Endodermal cell (in vitro differentiated cells): Measurements from ENCODE around the gene RNF225. TPM values are rescaled to one million over a fixed set of nuclear protein-coding genes. Genes with fewer than 3 reads are reported as not detected.
A peak's percentile ranks its signal among the peaks of the same experiment; 100 is the strongest.

Source experiments
- DNase-seq: peaks from one replicate; pipeline ENCODE4 v3.0.0-alpha.2; 2017
- H3K27ac ChIP-seq: 2 replicates; pipeline ENCODE4 v1.5.1; 2013; ENCODE audit warnings: mild to moderate bottlenecking, low read depth, low read length, moderate library complexity
- H3K27me3 ChIP-seq: 2 replicates; pipeline ENCODE4 v1.6.1; 2013; ENCODE audit warnings: mild to moderate bottlenecking, low read length, moderate library complexity; ENCODE audit not compliant: insufficient read depth, control insufficient read depth, poor library complexity, severe bottlenecking
- H3K36me3 ChIP-seq: 2 replicates; pipeline ENCODE4 v1.7.0; 2013; ENCODE audit warnings: mild to moderate bottlenecking, low read length, moderate library complexity; ENCODE audit not compliant: control insufficient read depth, insufficient read depth
- H3K4me1 ChIP-seq: one replicate; pipeline ENCODE4 v1.7.0; 2013; ENCODE audit warnings: low read length; ENCODE audit not compliant: control insufficient read depth, insufficient read depth
- H3K4me3 ChIP-seq: 2 replicates; pipeline ENCODE4 v1.5.1; 2013; ENCODE audit warnings: mild to moderate bottlenecking, low read length, moderate library complexity
- H3K9ac ChIP-seq: 2 replicates; pipeline ENCODE4 v1.6.1; 2013; ENCODE audit warnings: mild to moderate bottlenecking, low read length, moderate library complexity; ENCODE audit not compliant: poor library complexity, severe bottlenecking; ENCODE audit errors: extremely low read depth
- H3K9me3 ChIP-seq: 2 replicates; pipeline ENCODE4 v1.6.1; 2013; ENCODE audit warnings: mild to moderate bottlenecking, low read length, moderate library complexity; ENCODE audit not compliant: control insufficient read depth
- H3K27ac Mint-ChIP-seq: 2 replicates; pipeline ENCODE4 v1.8.0; 2020; ENCODE audit warnings: mixed read lengths
- H3K27me3 Mint-ChIP-seq: 2 replicates; pipeline ENCODE4 v1.8.0; 2021; ENCODE audit warnings: mild to moderate bottlenecking, mixed read lengths; ENCODE audit not compliant: insufficient read depth
- H3K36me3 Mint-ChIP-seq: 2 replicates; pipeline ENCODE4 v1.8.0; 2020; ENCODE audit warnings: low read depth, mixed read lengths
- H3K4me1 Mint-ChIP-seq: 2 replicates; pipeline ENCODE4 v1.8.0; 2020; ENCODE audit warnings: mixed read lengths
- H3K4me3 Mint-ChIP-seq: 2 replicates; pipeline ENCODE4 v1.8.0; 2020; ENCODE audit warnings: mild to moderate bottlenecking, moderate library complexity, mixed read lengths
- H3K9me3 Mint-ChIP-seq: 2 replicates; pipeline ENCODE4 v1.8.0; 2020; ENCODE audit warnings: mild to moderate bottlenecking, mixed read lengths
- CTCF ChIP-seq: fragments of 200-600 bp; sonication (generic); conservative IDR thresholded peaks from 2 replicates; pipeline ENCODE4 v1.5.0; 2021; ENCODE audit warnings: antibody characterized with exemption, mild to moderate bottlenecking
- WGBS, 2 experiments: methylation state at CpG; one replicate each; pipeline versions ENCODE4 v1.1.5 to v1.1.7; 2013; ENCODE audit warnings: missing lambda C conversion rate in 2 of 2, mixed read lengths in 1 of 2; ENCODE audit not compliant: insufficient coverage in 1 of 2, insufficient read length in 1 of 2; 5-methylcytosine and 5-hydroxymethylcytosine counted together
- total RNA-seq, 2 donors: library from RNA; stranded (reverse); fragmentation: NEBNext Ultra II Directional in 1 of 2; extraction: Animal tissue kit (Norgen Biotek cat#: 25700) in 1 of 2; gene quantifications; 2 replicates in 1 of 2; 3 replicates in 1 of 2; pipeline ENCODE4 v1.2.1, GENCODE V29; 2021

Gene RNF225
- total RNA-seq, 2 donors from 2014 or later, result 0.82 to 0.92 TPM

DNA sequence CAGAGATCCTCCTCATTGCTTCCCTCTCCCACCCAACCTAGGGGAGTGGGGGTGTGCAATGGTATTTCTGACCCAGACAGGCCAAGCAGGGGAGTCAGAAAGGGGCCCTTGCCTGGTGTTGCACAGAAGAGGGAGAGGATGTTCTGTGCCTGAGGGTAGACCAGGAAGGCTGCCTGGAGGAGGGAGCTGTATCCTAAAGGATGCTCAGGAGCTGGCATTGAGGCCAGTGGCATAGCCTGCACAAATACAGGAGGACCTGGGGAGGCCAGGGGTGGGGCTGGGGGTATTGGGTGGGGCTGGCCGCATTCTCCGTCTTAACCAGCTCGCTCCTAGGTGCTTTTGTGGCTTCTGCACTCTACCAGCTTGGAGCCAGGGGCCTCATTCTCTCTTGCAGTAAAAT is 4.4 kb downstream of the RNF225 start:
- Mint-ChIP-seq H3K4me3 (peak overlapping the region; percentile 76), H3K36me3 (peaks cover 4% of the 10 kb centered on the region), H3K4me1 (peaks cover 10% of the 10 kb centered on the region), H3K27ac (no peak overlapping the region), H3K9me3 (no peaks in the 10 kb centered on the region), H3K27me3 (peaks cover 54% of the 10 kb centered on the region)
- no peaks in the 10 kb centered on the region for H3K9me3 ChIP-seq
- 94 to 97% methylated on average over 3 of the region's 3 CpGs for WGBS, 2 experiments
- DNase-seq, result no peak
- TF ChIP-seq CTCF, result no peak
- no peaks in the 10 kb centered on the region for H3K27me3 ChIP-seq
- H3K9ac ChIP-seq, result no peak overlapping the region
- H3K27ac ChIP-seq, result no peak overlapping the region
- H3K36me3 ChIP-seq, result peaks cover 5% of the 10 kb centered on the region
- no peak overlapping the region for H3K4me3 ChIP-seq
- peaks cover 6% of the 10 kb centered on the region for H3K4me1 ChIP-seq

- DNase-seq, result no peak
- H3K4me3 ChIP-seq, result peak overlapping the region; percentile 83
- H3K4me1 ChIP-seq, result peaks cover 6% of the 10 kb centered on the region
- Mint-ChIP-seq H3K9me3 (no peaks in the 10 kb centered on the region), H3K4me1 (peaks cover 10% of the 10 kb centered on the region), H3K36me3 (peaks cover 4% of the 10 kb centered on the region), H3K27ac (no peak overlapping the region), H3K27me3 (peaks cover 51% of the 10 kb centered on the region), H3K4me3 (peak overlapping the region; percentile 76)
- TF ChIP-seq CTCF, result no peak
- H3K27ac ChIP-seq, result no peak overlapping the region
- H3K9ac ChIP-seq, result peak overlapping the region; percentile 35
- H3K27me3 ChIP-seq, result no peaks in the 10 kb centered on the region
- H3K36me3 ChIP-seq, result no peaks in the 10 kb centered on the region
- no peaks in the 10 kb centered on the region for H3K9me3 ChIP-seq
- 84 to 97% methylated on average over 10 to 18 of the region's 18 CpGs for WGBS, 2 experiments
Measured at GRCh38 chr19:58400316-58400915, 5.0 kb downstream of the RNF225 start.

DNA sequence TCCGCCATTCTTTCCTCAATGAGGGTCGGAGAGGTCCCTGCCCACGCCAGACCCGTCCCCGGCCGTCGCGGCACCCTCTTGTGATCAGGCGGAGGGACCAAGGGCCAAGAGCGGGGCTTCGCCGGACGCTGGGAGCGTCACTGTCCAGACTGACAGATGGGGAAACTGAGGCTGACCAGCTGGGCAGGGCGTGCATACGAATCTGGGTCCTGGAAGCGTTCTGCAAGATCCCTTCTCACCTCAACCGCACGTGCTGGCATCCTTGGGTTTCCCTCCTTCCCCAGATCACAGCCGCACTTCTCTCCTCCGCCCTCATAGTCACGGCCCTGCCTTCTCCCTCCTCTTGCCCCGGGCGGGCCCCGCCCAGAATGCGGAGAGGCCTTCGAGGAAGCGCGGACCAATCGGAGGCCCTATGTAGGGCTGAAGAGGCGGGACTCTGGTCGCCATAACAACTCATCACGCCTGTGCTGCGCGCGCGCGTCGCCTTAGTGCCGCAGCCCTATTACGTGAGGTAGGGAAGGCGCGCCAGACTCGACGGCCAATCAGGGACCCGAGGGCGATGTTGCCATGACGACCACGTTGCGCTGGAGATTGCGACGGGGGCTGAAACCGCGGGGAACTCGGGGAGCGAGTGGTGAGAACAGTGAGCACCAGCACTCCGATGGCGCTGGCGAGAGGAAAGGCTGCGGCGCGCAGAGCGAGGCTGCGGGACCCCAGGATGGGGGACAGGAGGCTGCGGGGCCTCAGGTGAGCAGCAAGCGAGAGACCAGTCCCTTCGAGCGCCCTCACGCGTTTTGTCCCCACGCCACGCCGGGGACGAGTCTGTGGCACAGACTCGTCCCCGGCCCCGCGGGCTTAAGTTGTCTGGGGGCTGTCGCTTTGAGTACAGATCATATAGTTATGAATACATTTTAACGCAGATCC is 5.7 kb downstream of the RNF225 start:
- WGBS, 2 experiments, result 5 to 7% methylated on average over 30 to 74 of the region's 80 CpGs
- H3K27ac ChIP-seq, result peak overlapping the region; percentile 87

More for the DNA sequence above, 5.7 kb downstream of the RNF225 start:
- peaks cover under 1% of the 10 kb centered on the region for H3K9me3 Mint-ChIP-seq
- Histone ChIP-seq H3K4me1 (peaks cover 6% of the 10 kb centered on the region), H3K4me3 (peak overlapping the region; percentile 86), H3K36me3 (no peaks in the 10 kb centered on the region), H3K9me3 (no peaks in the 10 kb centered on the region), H3K27me3 (no peaks in the 10 kb centered on the region), H3K9ac (peak overlapping the region; percentile 86)
- H3K4me3 Mint-ChIP-seq, result peak overlapping the region; percentile 76
- H3K4me1 Mint-ChIP-seq, result peaks cover 10% of the 10 kb centered on the region
- H3K27ac Mint-ChIP-seq, result peak overlapping the region; percentile 92
- peaks cover 4% of the 10 kb centered on the region for H3K36me3 Mint-ChIP-seq
- peak; percentile 100 for DNase-seq
- TF ChIP-seq CTCF, result no peak
- peaks cover 44% of the 10 kb centered on the region for H3K27me3 Mint-ChIP-seq
